Umbilical cord (tissue), 2 donors: ENCODE measurements around the gene FAR1. TPM values are rescaled to one million over a fixed set of nuclear protein-coding genes. Genes with fewer than 3 reads are reported as not detected.

Source experiments
- DNase-seq: peaks from one replicate; pipeline ENCODE4 v3.0.0-alpha.2; 2015; ENCODE audit warnings: low spot score
- total RNA-seq: library from RNA; depleted of rRNA; stranded (reverse); fragments of >200 nt; gene quantifications from one replicate; pipeline ENCODE4 v1.2.3, GENCODE V29; 2014; ENCODE audit warnings: low replicate concordance; ENCODE audit not compliant: insufficient read depth

The FAR1 gene
- total RNA-seq, 1 donor from 2014 or later: 54.7 TPM

DNA sequence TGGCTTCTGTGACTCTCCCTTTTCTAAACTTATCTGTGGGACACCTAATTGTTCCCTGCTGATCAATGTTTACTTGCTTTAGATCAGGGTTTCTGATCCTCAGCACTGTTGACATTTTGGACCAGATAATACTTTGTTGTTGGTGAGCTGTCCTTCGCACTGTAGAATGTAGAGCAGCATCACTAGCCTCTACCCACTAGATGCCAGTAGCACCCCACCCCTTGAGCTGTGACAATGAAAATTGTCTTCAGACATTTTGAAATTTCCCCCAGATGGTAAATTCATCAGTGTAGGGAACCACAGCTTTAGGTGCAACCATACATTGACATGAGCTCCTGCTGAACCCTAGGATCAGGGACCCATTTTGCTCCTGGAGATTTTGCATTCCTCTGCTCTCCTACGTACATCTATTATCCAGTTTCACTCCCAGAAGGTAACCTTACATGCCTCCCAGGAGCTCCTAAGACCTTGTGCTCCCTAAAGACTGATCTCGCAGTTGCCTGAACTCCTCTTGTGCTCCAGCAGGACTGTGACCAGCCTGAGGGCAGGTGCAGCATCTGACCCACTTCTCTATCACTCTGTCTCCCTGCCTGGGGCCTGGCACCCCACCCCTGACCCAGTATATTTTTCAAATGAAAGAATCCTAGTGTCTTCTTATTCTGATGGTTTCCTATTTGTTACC is 107.8 kb downstream of the FAR1 start:
- peak; percentile 67 for DNase-seq

DNA sequence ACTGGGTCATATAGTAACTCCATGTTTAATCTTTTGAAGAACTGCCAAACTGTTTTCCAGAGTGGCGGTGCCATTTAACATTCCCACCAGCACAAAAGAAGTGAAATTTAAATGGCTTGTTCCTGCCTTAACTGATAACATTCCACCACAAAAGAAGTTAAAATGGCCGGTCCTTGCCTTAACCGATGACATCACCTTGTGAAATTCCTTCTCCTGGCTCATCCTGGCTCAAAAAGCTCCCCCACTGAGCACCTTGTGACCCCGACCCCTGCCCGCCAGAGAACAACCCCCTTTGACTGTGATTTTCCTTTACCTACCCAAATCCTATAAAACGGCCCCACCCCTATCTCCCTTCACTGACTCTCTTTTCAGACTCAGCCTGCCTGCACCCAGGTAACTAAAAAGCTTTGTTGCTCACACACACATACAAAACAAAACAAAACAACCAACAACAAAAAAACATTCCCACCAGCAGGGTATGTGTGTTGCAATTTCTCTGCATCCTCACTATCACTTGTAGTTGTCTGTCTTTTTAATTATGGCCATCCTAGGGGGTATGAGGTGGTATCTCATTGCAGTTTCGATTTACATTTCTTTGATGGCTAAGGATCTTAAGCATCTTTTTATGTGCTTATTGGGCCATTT is 109.0 kb downstream of the FAR1 start:
- DNase-seq: no peak

DNA sequence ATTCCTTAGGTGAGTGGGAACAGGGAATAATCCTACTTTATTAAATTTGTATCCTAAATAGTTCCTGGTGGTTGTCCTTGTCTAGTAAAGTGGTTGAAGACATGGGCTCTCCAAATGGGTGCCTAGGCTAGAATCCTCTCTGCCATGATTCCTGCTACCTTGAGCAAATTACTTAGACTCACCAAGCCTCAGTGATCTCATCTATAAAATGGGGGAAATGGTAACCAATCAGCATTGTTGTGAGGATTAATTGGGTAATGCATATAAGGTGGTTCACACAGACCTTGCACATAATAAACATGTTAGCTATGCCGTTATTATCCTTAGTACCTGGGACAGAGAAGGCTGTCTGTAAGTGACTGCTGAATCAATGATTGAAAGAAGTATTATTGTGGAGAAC is 109.9 kb downstream of the FAR1 start:
- DNase-seq: no peak

GRCh38 chr11:13781153-13781552 is 112.7 kb downstream of the FAR1 start:
- DNase-seq: no peak

Other genes starting within 250 kb of the FAR1 start
- gene BTBD10, start 205.4 kb upstream of the FAR1 start, total RNA-seq: 52.2 TPM
- 19.3 TPM for gene PTH, start 172.7 kb upstream of the FAR1 start, total RNA-seq